Measurements from ENCODE around the gene SNPH. TPM values are rescaled to one million over a fixed set of nuclear protein-coding genes. Genes with fewer than 3 reads are reported as not detected.

The SNPH gene
- total and polyA plus RNA-seq, 2 donors from 2014 or later: 3.1 TPM

DNA sequence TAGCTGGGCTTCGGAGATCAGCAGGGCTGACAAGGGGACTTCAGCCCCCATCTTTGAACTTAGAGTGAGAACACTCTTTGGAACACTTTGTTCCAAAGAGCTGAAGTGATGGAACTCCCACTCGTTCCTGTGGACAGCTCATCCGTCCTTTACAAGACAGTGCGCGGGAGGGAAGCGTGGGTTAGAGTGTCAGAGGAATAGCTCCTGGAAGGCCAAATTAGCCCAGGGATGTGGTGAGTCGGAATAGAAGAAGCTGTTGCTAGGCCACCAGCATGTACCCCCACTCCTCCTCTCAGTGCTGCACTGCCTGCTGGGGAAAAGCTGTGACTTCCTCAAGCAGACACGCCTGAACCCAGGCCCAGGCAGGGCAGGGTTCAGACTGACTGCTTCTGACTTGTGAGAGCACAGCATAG lies 61.2 kb downstream of the SNPH start:
- no peak for TF ChIP-seq CTCF (IDR thresholded peaks at IDR 0.05; ENCODE audit: borderline replicate concordance, extremely low read depth, insufficient read depth)
- Histone ChIP-seq H3K9ac (ENCODE audit: low read length in 3 of 3) (peak overlapping the region in 1 of 3 donors; percentile 59), H3K4me3 (ENCODE audit: low read length in 3 of 3) (peak overlapping the region in 1 of 3 donors; percentile 11), H3K27me3 (ENCODE audit: control insufficient read depth, insufficient read depth, low read length) (no peaks in the 10 kb centered on the region), H3K27ac (ENCODE audit: low read depth in 2 of 2, low read length in 2 of 2) (peak overlapping the region; percentile 99), H3K9me3 (ENCODE audit: control insufficient read depth in 2 of 3, insufficient read depth in 1 of 3, low read length in 3 of 3) (no peaks in the 10 kb centered on the region), H3K4me1 (ENCODE audit: control insufficient read depth in 2 of 3, insufficient read depth in 2 of 3, low read depth in 1 of 3, low read length in 3 of 3) (peaks cover 5 to 52% (median 50%) of the 10 kb centered on the region in 3 donors), H3K36me3 (ENCODE audit: control insufficient read depth in 2 of 3, insufficient read depth in 3 of 3, low read length in 3 of 3) (no peaks in the 10 kb centered on the region)
- peak in 4 of 5 donors; percentile 10 to 48 (median 34) for DNase-seq
- intact Hi-C loops (cut with DNase I): no loop called here
- FAIRE-seq: no peak

- DNase-seq: peak in 2 of 5 donors; percentile 8 to 32
- TF ChIP-seq CTCF (IDR thresholded peaks at IDR 0.05; ENCODE audit: borderline replicate concordance, extremely low read depth, insufficient read depth): no peak
- Histone ChIP-seq H3K27ac (ENCODE audit: low read depth in 2 of 2, low read length in 2 of 2) (peak overlapping the region; percentile 99), H3K4me3 (ENCODE audit: low read length in 3 of 3) (peak overlapping the region in 1 of 3 donors; percentile 32), H3K4me1 (ENCODE audit: control insufficient read depth in 2 of 3, insufficient read depth in 2 of 3, low read depth in 1 of 3, low read length in 3 of 3) (peaks cover 5 to 52% (median 49%) of the 10 kb centered on the region in 3 donors), H3K9me3 (ENCODE audit: control insufficient read depth in 2 of 3, insufficient read depth in 1 of 3, low read length in 3 of 3) (no peaks in the 10 kb centered on the region), H3K9ac (ENCODE audit: low read length in 3 of 3) (peak overlapping the region in 1 of 3 donors; percentile 59), H3K27me3 (ENCODE audit: control insufficient read depth, insufficient read depth, low read length) (no peaks in the 10 kb centered on the region), H3K36me3 (ENCODE audit: control insufficient read depth in 2 of 3, insufficient read depth in 3 of 3, low read length in 3 of 3) (no peaks in the 10 kb centered on the region)
- intact Hi-C loops (cut with DNase I): no loop called here
- FAIRE-seq: no peak
Observed at GRCh38 chr20:1327827-1328679, 62.0 kb downstream of the SNPH start.

DNA sequence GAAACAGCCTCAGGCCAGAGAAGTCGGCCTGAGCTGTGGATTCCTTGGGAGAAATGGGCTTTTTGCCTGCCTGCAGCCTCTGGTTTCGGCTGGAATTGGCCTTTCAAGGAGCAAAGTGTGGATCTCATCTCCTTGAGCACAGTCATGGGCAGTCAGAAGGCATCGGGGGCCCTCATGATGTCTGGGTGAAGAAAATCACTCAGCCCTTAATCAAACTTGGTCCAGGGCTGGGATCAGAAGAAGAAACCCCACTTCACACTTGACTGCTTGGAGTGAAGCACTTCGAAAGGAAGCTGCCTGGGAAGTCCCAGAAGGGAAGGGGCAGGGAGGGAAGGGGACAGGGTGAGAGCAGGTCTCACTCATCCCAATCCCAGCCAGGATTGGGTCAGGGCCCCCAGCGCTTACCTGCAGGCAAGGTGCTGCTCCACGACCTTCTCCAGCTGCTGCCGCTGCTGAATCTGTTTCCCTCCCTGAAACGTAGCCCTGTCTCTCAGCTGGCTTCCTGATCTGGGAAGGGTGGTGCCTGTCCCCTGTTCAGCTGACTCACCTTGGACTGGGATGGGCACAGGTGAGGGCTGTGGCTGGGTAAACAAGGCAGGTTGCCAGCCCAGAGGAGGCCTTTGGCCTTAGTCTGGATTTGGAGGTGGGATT lies 62.7 kb downstream of the SNPH start, which contains the start of gene SDCBP2:
Gene SDCBP2, minus strand, starts transcription at position 460 of the 651 bp plus-strand sequence. CDS start 8,723 bp downstream, outside the sequence.
- Histone ChIP-seq H3K4me3 (ENCODE audit: low read length in 3 of 3) (peak within 1 kb of the TSS in 1 of 3 donors; percentile 32), H3K4me1 (ENCODE audit: control insufficient read depth in 2 of 3, insufficient read depth in 2 of 3, low read depth in 1 of 3, low read length in 3 of 3) (peaks cover 5 to 52% (median 49%) of the 10 kb centered on the region in 3 donors), H3K27ac (ENCODE audit: low read depth in 2 of 2, low read length in 2 of 2) (peak within 1 kb of the TSS; percentile 99), H3K36me3 (ENCODE audit: control insufficient read depth in 2 of 3, insufficient read depth in 3 of 3, low read length in 3 of 3) (no peaks in the 10 kb centered on the region), H3K9ac (ENCODE audit: low read length in 3 of 3) (peak within 1 kb of the TSS in 1 of 3 donors; percentile 59), H3K9me3 (ENCODE audit: control insufficient read depth in 2 of 3, insufficient read depth in 1 of 3, low read length in 3 of 3) (no peaks in the 10 kb centered on the region), H3K27me3 (ENCODE audit: control insufficient read depth, insufficient read depth, low read length) (no peaks in the 10 kb centered on the region)
- intact Hi-C loops (cut with DNase I): no loop called here
- DNase-seq: peak in 2 of 5 donors; percentile 28 to 86
- FAIRE-seq: no peak
- no peak for TF ChIP-seq CTCF (IDR thresholded peaks at IDR 0.05; ENCODE audit: borderline replicate concordance, extremely low read depth, insufficient read depth)
